ENCODE data around the gene LRRC53. TPM values are rescaled to one million over a fixed set of nuclear protein-coding genes. Genes with fewer than 3 reads are reported as not detected.

Gene LRRC53
- total and polyA plus RNA-seq, 8 donors = not detected

- DNase-seq = peak in 2 of 4 donors; percentile 26 to 40
- H3K36me3 ChIP-seq = no peaks in the 10 kb centered on the region
- no peak overlapping the region for H3K27ac ChIP-seq
- intact Hi-C loops (cut with DNase I) = no loop called here
- H3K4me3 ChIP-seq = no peak overlapping the region
- no peaks in the 10 kb centered on the region for H3K27me3 ChIP-seq
- TF ChIP-seq CTCF (IDR thresholded peaks at IDR 0.05) = peak; percentile 50 to 53
- no peaks in the 10 kb centered on the region for H3K9me3 ChIP-seq
- no peaks in the 10 kb centered on the region for H3K4me1 ChIP-seq
- peak; percentile 77 for ATAC-seq
Observed at GRCh38 chr1:74468982-74469603, 43.3 kb downstream of the LRRC53 start.

GRCh38 chr1:74467786-74468377 lies 44.5 kb downstream of the LRRC53 start:
- no peaks in the 10 kb centered on the region for H3K27me3 ChIP-seq
- TF ChIP-seq CTCF (IDR thresholded peaks at IDR 0.05) = no peak
- H3K36me3 ChIP-seq = no peaks in the 10 kb centered on the region
- ATAC-seq (no peak), DNase-seq (no peak)
- H3K9me3 ChIP-seq = no peaks in the 10 kb centered on the region
- H3K4me1 ChIP-seq = no peaks in the 10 kb centered on the region
- intact Hi-C loops (cut with DNase I) = no loop called here
- H3K4me3 ChIP-seq = no peak overlapping the region
- H3K27ac ChIP-seq = no peak overlapping the region

- no peaks in the 10 kb centered on the region for H3K4me1 ChIP-seq
- H3K9me3 ChIP-seq = no peaks in the 10 kb centered on the region
- ATAC-seq (no peak), DNase-seq (peak in 1 of 4 donors; percentile 61)
- no peak overlapping the region for H3K27ac ChIP-seq
- no peaks in the 10 kb centered on the region for H3K27me3 ChIP-seq
- H3K36me3 ChIP-seq = no peaks in the 10 kb centered on the region
- TF ChIP-seq CTCF (IDR thresholded peaks at IDR 0.05) = no peak
- intact Hi-C loops (cut with DNase I) = no loop called here
- H3K4me3 ChIP-seq = no peak overlapping the region
Observed at GRCh38 chr1:74465193-74465681, 47.2 kb downstream of the LRRC53 start.

GRCh38 chr1:74464037-74464436 lies 48.4 kb downstream of the LRRC53 start:
- no peaks in the 10 kb centered on the region for H3K27me3 ChIP-seq
- no peak overlapping the region for H3K27ac ChIP-seq
- no peaks in the 10 kb centered on the region for H3K9me3 ChIP-seq
- intact Hi-C loops (cut with DNase I) = no loop called here
- no peaks in the 10 kb centered on the region for H3K4me1 ChIP-seq
- no peak for TF ChIP-seq CTCF (IDR thresholded peaks at IDR 0.05)
- no peak overlapping the region for H3K4me3 ChIP-seq
- peak in 1 of 4 donors; percentile 5 for DNase-seq
- ATAC-seq = no peak
- no peaks in the 10 kb centered on the region for H3K36me3 ChIP-seq

GRCh38 chr1:74463333-74463988 lies 49.0 kb downstream of the LRRC53 start:
- ATAC-seq = no peak
- no peak for TF ChIP-seq CTCF (IDR thresholded peaks at IDR 0.05)
- H3K27ac ChIP-seq = no peak overlapping the region

More at GRCh38 chr1:74463333-74463988, 49.0 kb downstream of the LRRC53 start:
- H3K36me3 ChIP-seq = no peaks in the 10 kb centered on the region
- no peaks in the 10 kb centered on the region for H3K4me1 ChIP-seq
- no peak for DNase-seq
- intact Hi-C loops (cut with DNase I) = no loop called here
- no peak overlapping the region for H3K4me3 ChIP-seq
- no peaks in the 10 kb centered on the region for H3K9me3 ChIP-seq
- no peaks in the 10 kb centered on the region for H3K27me3 ChIP-seq
